ENCODE measurements around the gene TBC1D14.

TBC1D14 gene

DNA sequence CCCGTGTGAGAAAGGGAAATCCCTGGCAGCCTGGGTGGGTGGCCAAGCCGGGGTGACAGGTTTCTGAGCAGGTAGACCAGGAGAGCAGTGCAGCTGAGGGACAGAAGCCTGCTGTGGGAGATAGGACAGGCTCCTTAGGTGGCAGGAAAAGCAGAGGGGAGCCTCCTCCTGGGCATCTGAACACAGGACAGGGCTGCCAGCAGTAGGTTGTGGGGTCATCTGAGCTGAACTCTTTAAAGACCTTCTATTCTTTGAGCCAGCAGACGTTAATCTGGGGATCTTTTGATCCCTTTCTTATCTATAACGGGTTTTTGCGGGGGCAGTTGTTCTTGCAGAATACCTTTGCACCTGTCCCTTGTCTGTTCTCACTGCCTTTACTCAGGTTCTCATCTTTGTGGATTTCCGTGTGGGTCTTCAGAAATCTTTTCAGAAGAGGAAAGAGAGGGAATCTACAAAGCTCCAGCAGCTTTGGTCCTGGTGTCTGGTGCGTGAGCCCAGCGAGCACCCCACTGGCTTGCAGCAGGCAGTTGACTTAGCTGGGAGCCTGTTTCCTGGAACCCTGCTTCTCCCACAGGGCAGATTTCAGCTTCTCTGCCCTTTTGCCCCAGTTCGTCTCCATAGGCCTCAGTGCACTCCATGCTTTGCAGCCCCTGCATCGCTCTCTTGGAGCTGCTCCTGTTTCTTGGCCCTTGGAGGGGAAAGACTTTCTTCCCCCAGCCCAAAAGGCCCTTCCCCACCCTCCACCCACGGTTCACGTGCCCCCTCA, 97.7 kb downstream of the TBC1D14 start:
- Histone ChIP-seq H3K4me3 (ENCODE audit: low read length, poor library complexity, severe bottlenecking) (no peak overlapping the region), H3K36me3 (ENCODE audit: insufficient read depth, low read length) (peaks cover 72% of the 10 kb centered on the region), H3K9me3 (ENCODE audit: insufficient read depth, low read depth, low read length) (no peaks in the 10 kb centered on the region), H3F3A (ENCODE audit: low read depth) (no peaks in the 10 kb centered on the region), H3K4me1 (ENCODE audit: insufficient read depth, low read length, poor library complexity, severe bottlenecking) (no peaks in the 10 kb centered on the region), H3K9me2 (replicated peaks; ENCODE audit: low read depth, low read length) (no peaks in the 10 kb centered on the region), H4K20me1 (ENCODE audit: insufficient read depth, low read length, poor library complexity, severe bottlenecking) (no peaks in the 10 kb centered on the region), H3K27me3 (ENCODE audit: insufficient read depth, low read length, poor library complexity, severe bottlenecking) (no peaks in the 10 kb centered on the region), H3K79me2 (ENCODE audit: insufficient read depth, low read length) (no peaks in the 10 kb centered on the region), H3K4me2 (ENCODE audit: low read depth, low read length, poor library complexity, severe bottlenecking) (no peak overlapping the region), H3K9ac (ENCODE audit: low read depth, low read length, poor library complexity, severe bottlenecking) (no peak overlapping the region), H2AFZ (ENCODE audit: low read length) (no peak overlapping the region)
- no peak for TF ChIP-seq EZH2phosphoT487 (IDR thresholded peaks at IDR 0.05; ENCODE audit: borderline replicate concordance)
- TF ChIP-seq, protein P1, sequence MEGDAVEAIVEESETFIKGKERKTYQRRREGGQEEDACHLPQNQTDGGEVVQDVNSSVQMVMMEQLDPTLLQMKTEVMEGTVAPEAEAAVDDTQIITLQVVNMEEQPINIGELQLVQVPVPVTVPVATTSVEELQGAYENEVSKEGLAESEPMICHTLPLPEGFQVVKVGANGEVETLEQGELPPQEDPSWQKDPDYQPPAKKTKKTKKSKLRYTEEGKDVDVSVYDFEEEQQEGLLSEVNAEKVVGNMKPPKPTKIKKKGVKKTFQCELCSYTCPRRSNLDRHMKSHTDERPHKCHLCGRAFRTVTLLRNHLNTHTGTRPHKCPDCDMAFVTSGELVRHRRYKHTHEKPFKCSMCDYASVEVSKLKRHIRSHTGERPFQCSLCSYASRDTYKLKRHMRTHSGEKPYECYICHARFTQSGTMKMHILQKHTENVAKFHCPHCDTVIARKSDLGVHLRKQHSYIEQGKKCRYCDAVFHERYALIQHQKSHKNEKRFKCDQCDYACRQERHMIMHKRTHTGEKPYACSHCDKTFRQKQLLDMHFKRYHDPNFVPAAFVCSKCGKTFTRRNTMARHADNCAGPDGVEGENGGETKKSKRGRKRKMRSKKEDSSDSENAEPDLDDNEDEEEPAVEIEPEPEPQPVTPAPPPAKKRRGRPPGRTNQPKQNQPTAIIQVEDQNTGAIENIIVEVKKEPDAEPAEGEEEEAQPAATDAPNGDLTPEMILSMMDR (conservative IDR thresholded peaks at IDR 0.05; ENCODE audit: low read length) = no peak

DNA sequence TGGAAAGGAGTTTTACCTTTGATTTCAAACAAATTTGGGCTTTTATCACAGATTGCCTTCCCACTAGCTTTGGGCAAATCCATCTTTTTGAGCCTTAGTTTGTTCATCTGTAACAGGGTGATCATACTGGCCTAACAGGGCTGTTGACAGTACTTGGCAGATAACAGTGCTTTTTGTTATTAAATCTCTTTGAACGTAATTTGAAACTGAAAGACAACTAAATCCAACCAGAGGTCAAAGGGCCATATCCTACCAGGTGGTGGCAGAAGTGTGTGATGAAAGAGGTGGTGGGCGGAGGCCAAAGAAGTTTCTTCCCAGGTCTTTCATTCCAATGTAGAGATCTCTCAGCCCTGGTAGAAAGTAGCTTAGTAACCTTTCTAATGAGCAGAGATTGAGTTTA, 98.3 kb downstream of the TBC1D14 start:
- Histone ChIP-seq H2AFZ (ENCODE audit: low read length) (no peak overlapping the region), H3K9ac (ENCODE audit: low read depth, low read length, poor library complexity, severe bottlenecking) (no peak overlapping the region), H3K79me2 (ENCODE audit: insufficient read depth, low read length) (no peaks in the 10 kb centered on the region), H3K4me1 (ENCODE audit: insufficient read depth, low read length, poor library complexity, severe bottlenecking) (no peaks in the 10 kb centered on the region), H3K9me2 (replicated peaks; ENCODE audit: low read depth, low read length) (no peaks in the 10 kb centered on the region), H3K4me2 (ENCODE audit: low read depth, low read length, poor library complexity, severe bottlenecking) (no peak overlapping the region), H3K4me3 (ENCODE audit: low read length, poor library complexity, severe bottlenecking) (no peak overlapping the region), H4K20me1 (ENCODE audit: insufficient read depth, low read length, poor library complexity, severe bottlenecking) (no peaks in the 10 kb centered on the region), H3K27me3 (ENCODE audit: insufficient read depth, low read length, poor library complexity, severe bottlenecking) (no peaks in the 10 kb centered on the region), H3K9me3 (ENCODE audit: insufficient read depth, low read depth, low read length) (no peaks in the 10 kb centered on the region), H3K36me3 (ENCODE audit: insufficient read depth, low read length) (peaks cover 67% of the 10 kb centered on the region), H3F3A (ENCODE audit: low read depth) (no peaks in the 10 kb centered on the region)
- no peak for TF ChIP-seq EZH2phosphoT487 (IDR thresholded peaks at IDR 0.05; ENCODE audit: borderline replicate concordance)
- TF ChIP-seq, protein P1 (conservative IDR thresholded peaks at IDR 0.05; ENCODE audit: low read length) = no peak

DNA sequence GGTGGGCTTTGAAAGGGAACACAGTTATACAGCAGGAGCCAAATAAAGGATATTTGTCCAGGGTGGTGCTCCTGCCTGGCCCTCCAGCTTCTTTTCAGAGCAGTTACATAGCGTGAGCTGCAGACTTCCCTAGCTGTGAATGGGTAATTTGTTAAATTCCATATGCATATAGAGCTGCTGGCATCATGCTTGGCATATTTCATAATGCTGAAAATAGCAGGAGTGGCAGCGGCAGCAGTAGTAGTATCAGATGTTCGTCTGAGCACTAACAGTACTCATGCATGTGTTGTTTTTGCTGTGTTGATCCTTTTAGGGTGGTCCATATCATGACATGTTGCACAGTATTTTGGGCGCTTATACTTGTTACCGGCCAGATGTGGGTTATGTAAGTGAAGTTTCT, 99.9 kb downstream of the TBC1D14 start:
- Histone ChIP-seq H3K4me3 (ENCODE audit: low read length, poor library complexity, severe bottlenecking) (no peak overlapping the region), H3K4me2 (ENCODE audit: low read depth, low read length, poor library complexity, severe bottlenecking) (no peak overlapping the region), H4K20me1 (ENCODE audit: insufficient read depth, low read length, poor library complexity, severe bottlenecking) (no peaks in the 10 kb centered on the region), H3K9me3 (ENCODE audit: insufficient read depth, low read depth, low read length) (no peaks in the 10 kb centered on the region), H2AFZ (ENCODE audit: low read length) (no peak overlapping the region), H3K36me3 (ENCODE audit: insufficient read depth, low read length) (peaks cover 66% of the 10 kb centered on the region), H3K27me3 (ENCODE audit: insufficient read depth, low read length, poor library complexity, severe bottlenecking) (no peaks in the 10 kb centered on the region), H3K9me2 (replicated peaks; ENCODE audit: low read depth, low read length) (no peaks in the 10 kb centered on the region), H3F3A (ENCODE audit: low read depth) (no peaks in the 10 kb centered on the region), H3K79me2 (ENCODE audit: insufficient read depth, low read length) (no peaks in the 10 kb centered on the region), H3K9ac (ENCODE audit: low read depth, low read length, poor library complexity, severe bottlenecking) (no peak overlapping the region), H3K4me1 (ENCODE audit: insufficient read depth, low read length, poor library complexity, severe bottlenecking) (no peaks in the 10 kb centered on the region)
- TF ChIP-seq EZH2phosphoT487 (IDR thresholded peaks at IDR 0.05; ENCODE audit: borderline replicate concordance) = no peak
- TF ChIP-seq, protein P1 (conservative IDR thresholded peaks at IDR 0.05; ENCODE audit: low read length) = no peak

Data from Loucy (cell line).